GM23338 (cell line): ENCODE measurements around the gene TBATA. TPM values are rescaled to one million over a fixed set of nuclear protein-coding genes. Genes with fewer than 3 reads are reported as not detected.

ENCODE experiments used
- ATAC-seq: fragments of 200-7000 bp; cut with Tn5 transposase; 3 replicates; pipeline ENCODE4 v1.9.1; 2020
- DNase-seq: peaks from one replicate; pipeline ENCODE4 v3.0.0-alpha.2; 2015; ENCODE audit warnings: low spot score
- H2AFZ ChIP-seq: fragments of 200-600 bp; sonication (generic); 2 replicates; pipeline ENCODE4 v1.8.0; 2016; ENCODE audit warnings: antibody characterized with exemption, mild to moderate bottlenecking, moderate library complexity
- H3F3A ChIP-seq: fragments of 200-600 bp; sonication (generic); replicated peaks from 2 replicates; pipeline ENCODE4 v1.8.0; 2017; ENCODE audit warnings: antibody characterized with exemption, mixed run types, low read depth
- H3K27ac ChIP-seq: fragments of 200-600 bp; sonication (generic); 2 replicates; pipeline ENCODE4 v1.6.1; 2016; ENCODE audit warnings: low read depth
- H3K27me3 ChIP-seq: fragments of 200-600 bp; sonication (generic); 2 replicates; pipeline ENCODE4 v1.8.0; 2016; ENCODE audit warnings: mild to moderate bottlenecking, mixed run types, moderate library complexity; ENCODE audit not compliant: insufficient read depth
- H3K36me3 ChIP-seq: fragments of 200-600 bp; sonication (generic); 2 replicates; pipeline ENCODE4 v1.8.0; 2016; ENCODE audit warnings: mild to moderate bottlenecking; ENCODE audit not compliant: insufficient read depth
- H3K4me1 ChIP-seq: fragments of 200-600 bp; sonication (generic); 2 replicates; pipeline ENCODE4 v1.8.0; 2016; ENCODE audit warnings: mild to moderate bottlenecking, moderate library complexity; ENCODE audit not compliant: insufficient read depth
- H3K4me2 ChIP-seq: fragments of 200-600 bp; sonication (generic); 2 replicates; pipeline ENCODE4 v1.7.1; 2017; ENCODE audit warnings: mixed run types
- H3K4me3 ChIP-seq: fragments of 200-600 bp; sonication (generic); 2 replicates; pipeline ENCODE4 v1.6.1; 2016; ENCODE audit warnings: mixed run types
- H3K79me2 ChIP-seq: fragments of 200-600 bp; sonication (generic); replicated peaks from 2 replicates; pipeline ENCODE4 v1.8.0; 2017; ENCODE audit warnings: mild to moderate bottlenecking; ENCODE audit not compliant: insufficient read depth
- H3K9me2 ChIP-seq: fragments of 200-600 bp; sonication (generic); 2 replicates; pipeline ENCODE4 v1.8.0; 2017; ENCODE audit not compliant: insufficient read depth
- H4K20me1 ChIP-seq: fragments of 200-600 bp; sonication (generic); replicated peaks from 2 replicates; pipeline ENCODE4 v1.8.0; 2017; ENCODE audit warnings: mild to moderate bottlenecking; ENCODE audit not compliant: insufficient read depth
- H3K27ac Mint-ChIP-seq: 2 replicates; pipeline ENCODE4 v1.8.0; 2020; ENCODE audit warnings: inconsistent platforms, mild to moderate bottlenecking, moderate library complexity, mixed read lengths
- H3K27me3 Mint-ChIP-seq: 3 replicates; pipeline ENCODE4 v1.8.0; 2022; ENCODE audit warnings: low read depth, mild to moderate bottlenecking, moderate library complexity, mixed read lengths, inconsistent platforms; ENCODE audit not compliant: insufficient read depth, poor library complexity
- H3K36me3 Mint-ChIP-seq: 3 replicates; pipeline ENCODE4 v1.8.0; 2021; ENCODE audit warnings: low read depth, mild to moderate bottlenecking, inconsistent platforms, moderate library complexity, mixed read lengths
- H3K4me1 Mint-ChIP-seq: 3 replicates; pipeline ENCODE4 v1.8.0; 2020; ENCODE audit warnings: mild to moderate bottlenecking, inconsistent platforms, mixed read lengths
- H3K4me3 Mint-ChIP-seq: 3 replicates; pipeline ENCODE4 v1.8.0; 2021; ENCODE audit warnings: moderate library complexity, mild to moderate bottlenecking, inconsistent platforms, mixed read lengths
- H3K9me3 Mint-ChIP-seq: 3 replicates; pipeline ENCODE4 v1.8.0; 2020; ENCODE audit warnings: moderate library complexity, mild to moderate bottlenecking, inconsistent platforms, mixed read lengths
- CREB1 ChIP-seq: fragments of 250-450 bp; sonication (Bioruptor Pico); IDR thresholded peaks from 2 replicates; pipeline ENCODE4 v1.5.0; 2020; ENCODE audit warnings: low read depth, mild to moderate bottlenecking, moderate library complexity
- CTCF ChIP-seq, 2 experiments: fragments of 200-600 bp in 1 of 2; sonication (generic) in 1 of 2; conservative IDR thresholded peaks; 2 replicates each; pipeline versions ENCODE4 v1.5.1 to v1.6.1; 2016 to 2017; ENCODE audit warnings: antibody characterized with exemption in 2 of 2, low read depth in 2 of 2, mild to moderate bottlenecking in 2 of 2, moderate library complexity in 1 of 2
- ETS1 ChIP-seq: IDR thresholded peaks from 2 replicates; pipeline ENCODE4 v1.6.1; 2016; ENCODE audit warnings: antibody characterized with exemption
- EZH2 ChIP-seq: fragments of 200-600 bp; sonication (generic); IDR thresholded peaks from one replicate; pipeline ENCODE4 v1.8.0; 2017; ENCODE audit warnings: antibody characterized with exemption, mild to moderate bottlenecking, low read depth; ENCODE audit not compliant: unreplicated experiment
- EZH2phosphoT487 ChIP-seq: fragments of 200-600 bp; sonication (generic); IDR thresholded peaks from one replicate; pipeline ENCODE4 v1.8.1; 2018; ENCODE audit warnings: antibody characterized with exemption; ENCODE audit not compliant: unreplicated experiment
- JUNB ChIP-seq: IDR thresholded peaks from one replicate; pipeline ENCODE4 v1.6.1; 2016; ENCODE audit warnings: antibody characterized with exemption; ENCODE audit not compliant: unreplicated experiment
- NANOG ChIP-seq: IDR thresholded peaks from 2 replicates; pipeline ENCODE4 v1.6.1; 2016; ENCODE audit warnings: antibody characterized with exemption, borderline replicate concordance
- POLR2AphosphoS5 ChIP-seq: IDR thresholded peaks from 2 replicates; pipeline ENCODE4 v1.6.1; 2016; ENCODE audit warnings: antibody characterized with exemption, low read depth
- REST ChIP-seq: IDR thresholded peaks from one replicate; pipeline ENCODE4 v1.6.1; 2018; ENCODE audit warnings: antibody characterized with exemption; ENCODE audit not compliant: unreplicated experiment
- STAT1 ChIP-seq: IDR thresholded peaks from one replicate; pipeline ENCODE4 v1.6.1; 2016; ENCODE audit warnings: antibody characterized with exemption; ENCODE audit not compliant: unreplicated experiment
- ZNF114 ChIP-seq: fragments of 250-450 bp; sonication (Bioruptor Pico); IDR thresholded peaks from 2 replicates; pipeline ENCODE4 v1.5.0; 2020; ENCODE audit warnings: mild to moderate bottlenecking, moderate library complexity
- ZNF331 ChIP-seq: fragments of 250-450 bp; sonication (Bioruptor Pico); IDR thresholded peaks from 2 replicates; pipeline ENCODE4 v1.5.0; 2020; ENCODE audit warnings: low read depth, mild to moderate bottlenecking, moderate library complexity
- ZNF462 ChIP-seq: fragments of 250-450 bp; sonication (Bioruptor Pico); IDR thresholded peaks from 2 replicates; pipeline ENCODE4 v1.5.0; 2020; ENCODE audit warnings: mild to moderate bottlenecking, moderate library complexity
- polyA plus RNA-seq: library from polyadenylated mRNA; unstranded; fragments of >200 nt; fragmentation: Nextera tagmentation; extraction: Ambion mirVana; gene quantifications from 2 replicates; pipeline ENCODE4 v1.2.1, GENCODE V29; 2016
- total RNA-seq: library from RNA; depleted of rRNA; stranded (reverse); fragments of >200 nt; shearing (Covaris generic); gene quantifications from 2 replicates; pipeline ENCODE4 v1.2.3, GENCODE V29; 2014

TBATA gene
- total and polyA plus RNA-seq, 2 experiments from 2014 or later = not detected

GRCh38 chr10:70728328-70728727, 56.8 kb downstream of the TBATA start:
- Histone ChIP-seq H3K27me3 (no peaks in the 10 kb centered on the region), H3F3A (no peaks in the 10 kb centered on the region), H2AFZ (no peak overlapping the region), H3K4me3 (no peak overlapping the region), H3K4me2 (no peak overlapping the region), H4K20me1 (no peaks in the 10 kb centered on the region), H3K27ac (no peak overlapping the region), H3K4me1 (no peaks in the 10 kb centered on the region), H3K79me2 (no peaks in the 10 kb centered on the region), H3K36me3 (no peaks in the 10 kb centered on the region), H3K9me2 (no peaks in the 10 kb centered on the region)
- Mint-ChIP-seq H3K9me3 (peaks cover 2% of the 10 kb centered on the region; the same call in 1 of the 3 replicates), H3K27ac (no peak overlapping the region), H3K27me3 (peaks cover 13% of the 10 kb centered on the region), H3K4me3 (no peak overlapping the region), H3K4me1 (peaks cover 12% of the 10 kb centered on the region), H3K36me3 (peaks cover 3% of the 10 kb centered on the region; the same call in 1 of the 3 replicates)
- no peak for DNase-seq
- no peak for ATAC-seq
- TF ChIP-seq EZH2phosphoT487 = no peak
- TF ChIP-seq REST = no peak
- TF ChIP-seq JUNB = no peak
- no peak for TF ChIP-seq EZH2
- TF ChIP-seq ETS1 = no peak
- TF ChIP-seq ZNF331 (CRISPR knock-in tag) = no peak
- no peak for TF ChIP-seq STAT1
- TF ChIP-seq CTCF (conservative IDR thresholded peaks at IDR 0.05; ENCODE audit: low read depth in 2 of 2) = no peak
- no peak for TF ChIP-seq ZNF462 (CRISPR knock-in tag)
- no peak for TF ChIP-seq POLR2AphosphoS5
- TF ChIP-seq NANOG = no peak
- no peak for TF ChIP-seq ZNF114 (CRISPR knock-in tag)
- TF ChIP-seq CREB1 (CRISPR knock-in tag) = no peak
